Measurements from ENCODE around the gene PLVAP. TPM values are rescaled to one million over a fixed set of nuclear protein-coding genes. Genes with fewer than 3 reads are reported as not detected.

The PLVAP gene
- total and polyA plus RNA-seq, 7 donors = 6.5 to 46.0 (median 16.2) TPM

- Histone ChIP-seq H3K27me3 (ENCODE audit: insufficient read depth in 3 of 3, low read length in 2 of 3) (peaks cover 0 to 11% (median 0%) of the 10 kb centered on the region in 3 donors), H3K36me3 (ENCODE audit: insufficient read depth in 1 of 2, low read depth in 1 of 2) (no peaks in the 10 kb centered on the region), H3K27ac (no peak overlapping the region), H3K4me3 (peak overlapping the region; percentile 65), H3K9me3 (no peaks in the 10 kb centered on the region), H3K4me1 (no peaks in the 10 kb centered on the region)
- ATAC-seq = peak; percentile 23 to 49 (median 44)
- 36 to 42% (median 36%) methylated on average over 34 to 35 of the region's 36 CpGs for WGBS, 3 donors
- no peak for TF ChIP-seq CTCF (IDR thresholded peaks at IDR 0.05)
- peak in 1 of 2 donors; percentile 44 for DNase-seq
- intact Hi-C loops (cut with DNase I) = no loop called here
Measured at GRCh38 chr19:17402982-17403855, 26.1 kb upstream of the PLVAP start.

DNA sequence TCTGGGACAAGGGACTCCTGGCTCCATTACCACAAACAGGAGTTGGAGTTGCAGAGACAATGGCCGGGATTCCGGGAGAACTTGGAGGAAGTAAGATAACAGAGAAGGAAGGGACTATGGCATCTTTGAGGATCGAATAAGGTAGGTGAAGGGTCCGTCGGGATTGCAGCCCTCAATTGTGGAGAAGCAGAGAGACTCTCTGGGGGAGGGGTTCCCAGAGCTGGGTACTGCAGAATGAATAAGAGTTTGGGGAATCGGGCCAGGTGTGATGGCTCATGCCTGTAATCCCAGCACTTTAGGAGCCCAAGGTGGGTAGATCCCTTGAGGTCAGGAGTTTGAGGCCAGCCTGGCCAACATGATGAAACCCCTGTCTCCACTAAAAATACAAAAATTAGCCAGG, 24.5 kb upstream of the PLVAP start:
- no peak overlapping the region for H3K27ac ChIP-seq
- peaks cover 0 to 11% (median 2%) of the 10 kb centered on the region in 3 donors for H3K27me3 ChIP-seq (ENCODE audit: insufficient read depth in 3 of 3, low read length in 2 of 3)
- H3K9me3 ChIP-seq = no peaks in the 10 kb centered on the region
- intact Hi-C loops (cut with DNase I) = no loop called here
- DNase-seq (no peak), ATAC-seq (no peak)
- H3K4me1 ChIP-seq = no peaks in the 10 kb centered on the region
- no peaks in the 10 kb centered on the region for H3K36me3 ChIP-seq (ENCODE audit: insufficient read depth in 1 of 2, low read depth in 1 of 2)
- WGBS, 3 donors = 73 to 86% (median 73%) methylated on average over 6 of the region's 6 CpGs
- TF ChIP-seq CTCF (IDR thresholded peaks at IDR 0.05) = no peak
- no peak overlapping the region for H3K4me3 ChIP-seq

- 53 to 63% (median 59%) methylated on average over 7 to 8 of the region's 8 CpGs for whole genome bisulfite sequencing, 3 donors
- TF ChIP-seq CTCF (IDR thresholded peaks at IDR 0.05) = no peak
- Histone ChIP-seq H3K27me3 (ENCODE audit: insufficient read depth in 3 of 3, low read length in 2 of 3) (peaks cover 0 to 24% (median 3%) of the 10 kb centered on the region in 3 donors), H3K4me3 (no peak overlapping the region), H3K27ac (no peak overlapping the region), H3K9me3 (no peaks in the 10 kb centered on the region), H3K4me1 (no peaks in the 10 kb centered on the region), H3K36me3 (ENCODE audit: insufficient read depth in 1 of 2, low read depth in 1 of 2) (no peaks in the 10 kb centered on the region)
- intact Hi-C loops (cut with DNase I) = no loop called here
- ATAC-seq (no peak), DNase-seq (no peak)
Measured at GRCh38 chr19:17398902-17399527, 21.9 kb upstream of the PLVAP start.

- H3K27ac ChIP-seq = no peak overlapping the region
- H3K36me3 ChIP-seq (ENCODE audit: insufficient read depth in 1 of 2, low read depth in 1 of 2) = no peaks in the 10 kb centered on the region
- ATAC-seq (peak in 2 of 4 donors; percentile 26 to 43), DNase-seq (peak; percentile 71 to 78)
- 19 to 25% (median 22%) methylated on average over 17 to 19 of the region's 19 CpGs for WGBS, 3 donors
- no peaks in the 10 kb centered on the region for H3K9me3 ChIP-seq
- peak; percentile 63 for TF ChIP-seq CTCF (IDR thresholded peaks at IDR 0.05)
- peaks cover 5% of the 10 kb centered on the region for H3K4me1 ChIP-seq
- peaks cover 0 to 40% (median 11%) of the 10 kb centered on the region in 3 donors for H3K27me3 ChIP-seq (ENCODE audit: insufficient read depth in 3 of 3, low read length in 2 of 3)
- intact Hi-C loops (cut with DNase I) = loop anchor here in 1 of 2 donors (2.0 kb wide), 1 partner anchor 72 kb away; no protein-coding TSS in a partner anchor
- H3K4me3 ChIP-seq = no peak overlapping the region
Measured at GRCh38 chr19:17394891-17395415, 17.8 kb upstream of the PLVAP start.

All from psoas muscle (tissue), 8 donors.